ENCODE results near the gene FLYWCH2.

FLYWCH2 gene

DNA sequence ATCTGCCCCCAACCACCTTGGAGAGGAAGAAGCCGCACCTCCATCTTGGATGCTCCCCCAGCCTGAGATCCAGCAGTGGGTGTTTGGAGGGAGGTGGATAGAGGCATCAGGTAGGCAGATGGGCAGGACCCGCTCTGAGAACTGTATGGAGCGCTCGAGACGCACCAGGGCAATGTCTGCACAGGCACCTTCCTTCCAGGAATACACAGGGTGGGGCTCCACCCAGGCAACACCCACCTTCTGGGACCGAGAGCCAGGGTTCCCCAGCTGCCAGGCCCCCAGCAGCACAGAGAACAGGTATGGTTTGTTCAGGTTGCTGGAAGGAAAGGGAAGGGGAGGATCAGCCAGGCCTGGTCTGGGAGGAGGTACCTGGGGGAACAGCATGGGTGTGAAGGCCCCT is 27.5 kb upstream of the FLYWCH2 start:
- H3K36me3 ChIP-seq (ENCODE audit: control insufficient read depth, insufficient read depth, low read length), result no peaks in the 10 kb centered on the region
- 84 to 91% methylated on average over 4 to 5 of the region's 6 CpGs for WGBS, 2 experiments (ENCODE audit: insufficient coverage in 2 of 2)
- peaks cover 13% of the 10 kb centered on the region for H3K9me3 ChIP-seq (ENCODE audit: control insufficient read depth, low read length)
- no peak overlapping the region for H3K27ac ChIP-seq (ENCODE audit: low read depth, low read length, severe bottlenecking)
- no peak overlapping the region for H3K4me3 ChIP-seq (ENCODE audit: extremely low read depth, insufficient read depth, low read length, poor library complexity, severe bottlenecking)
- H3K4me1 ChIP-seq (ENCODE audit: control insufficient read depth, insufficient read depth, low read length, poor library complexity, severe bottlenecking), result no peaks in the 10 kb centered on the region

DNA sequence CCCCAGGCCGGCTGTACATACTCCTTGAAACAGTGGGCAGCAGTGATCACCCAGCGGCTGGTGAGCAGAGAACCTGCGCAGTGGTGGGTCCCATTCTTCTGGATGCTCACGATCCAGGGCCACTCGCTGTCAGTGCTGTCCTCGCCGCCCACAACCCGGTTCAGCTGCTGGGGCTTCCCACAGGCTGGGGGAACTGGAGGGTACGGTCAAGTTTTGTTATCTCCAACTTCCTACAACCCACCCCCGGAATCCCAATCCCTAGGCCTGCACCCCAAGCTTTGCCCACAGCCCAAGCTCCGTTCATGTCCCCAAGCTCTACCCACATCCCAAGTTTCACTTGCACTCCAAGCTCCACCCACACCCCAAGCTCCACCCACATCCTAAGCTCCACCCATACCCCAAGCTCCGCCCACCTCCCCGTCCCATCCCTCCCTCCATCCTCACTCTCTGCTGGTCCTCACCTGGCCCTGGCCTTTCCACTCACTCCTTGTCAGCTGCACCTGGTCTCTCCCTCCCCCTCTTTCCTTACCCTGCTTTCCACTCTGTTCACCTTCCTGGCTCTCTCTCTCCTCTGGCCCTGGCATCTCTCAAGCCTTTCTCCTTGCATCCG is 26.8 kb upstream of the FLYWCH2 start:
- H3K4me3 ChIP-seq (ENCODE audit: extremely low read depth, insufficient read depth, low read length, poor library complexity, severe bottlenecking), result no peak overlapping the region
- no peak overlapping the region for H3K27ac ChIP-seq (ENCODE audit: low read depth, low read length, severe bottlenecking)
- no peaks in the 10 kb centered on the region for H3K4me1 ChIP-seq (ENCODE audit: control insufficient read depth, insufficient read depth, low read length, poor library complexity, severe bottlenecking)
- no peaks in the 10 kb centered on the region for H3K36me3 ChIP-seq (ENCODE audit: control insufficient read depth, insufficient read depth, low read length)
- WGBS, 2 experiments (ENCODE audit: insufficient coverage in 2 of 2), result 85 to 93% methylated on average over 10 to 13 of the region's 14 CpGs
- H3K9me3 ChIP-seq (ENCODE audit: control insufficient read depth, low read length), result peaks cover 19% of the 10 kb centered on the region

DNA sequence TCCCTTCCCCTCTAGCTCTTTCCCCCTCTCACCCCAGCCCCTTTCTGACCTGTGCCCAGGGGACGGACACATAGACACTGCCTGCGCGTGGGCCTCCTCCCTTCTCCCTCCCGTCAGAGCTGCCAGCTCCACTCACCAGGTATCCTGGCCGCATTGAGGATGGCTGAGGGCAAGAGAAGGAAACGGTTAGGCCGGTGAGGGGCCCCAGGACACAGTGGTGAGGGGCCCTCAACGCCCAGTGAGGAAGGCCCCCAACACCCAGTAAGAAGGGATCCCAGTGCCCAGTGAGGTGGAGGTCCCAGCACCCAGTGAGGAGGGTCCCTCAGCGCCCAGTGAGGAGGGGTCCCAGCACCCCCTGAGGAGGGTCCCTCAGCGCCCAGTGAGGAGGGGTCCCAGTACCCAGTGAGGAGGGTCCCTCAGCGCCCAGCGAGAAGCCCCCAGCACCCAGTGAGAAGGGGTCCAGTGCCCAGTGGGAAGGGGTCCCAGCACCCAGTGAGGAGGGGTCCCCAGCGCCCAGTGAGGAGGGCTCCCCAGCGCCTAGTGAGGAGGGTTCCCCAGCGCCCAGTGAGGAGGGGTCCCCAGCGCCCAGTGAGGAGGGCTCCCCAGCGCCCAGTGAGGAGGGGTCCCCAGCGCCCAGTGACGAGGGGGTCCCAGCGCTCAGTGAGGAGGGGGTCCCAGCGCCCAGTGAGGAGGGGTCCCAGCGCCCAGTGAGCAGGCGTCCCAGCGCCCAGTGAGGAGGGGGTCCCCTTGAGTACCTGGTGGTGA is 26.1 kb upstream of the FLYWCH2 start:
- Histone ChIP-seq H3K9me3 (ENCODE audit: control insufficient read depth, low read length) (peaks cover 20% of the 10 kb centered on the region), H3K4me1 (ENCODE audit: control insufficient read depth, insufficient read depth, low read length, poor library complexity, severe bottlenecking) (no peaks in the 10 kb centered on the region), H3K36me3 (ENCODE audit: control insufficient read depth, insufficient read depth, low read length) (no peaks in the 10 kb centered on the region), H3K27ac (ENCODE audit: low read depth, low read length, severe bottlenecking) (no peak overlapping the region), H3K4me3 (ENCODE audit: extremely low read depth, insufficient read depth, low read length, poor library complexity, severe bottlenecking) (no peak overlapping the region)
- 82 to 91% methylated on average over 18 to 19 of the region's 24 CpGs for WGBS, 2 experiments (ENCODE audit: insufficient coverage in 2 of 2)

DNA sequence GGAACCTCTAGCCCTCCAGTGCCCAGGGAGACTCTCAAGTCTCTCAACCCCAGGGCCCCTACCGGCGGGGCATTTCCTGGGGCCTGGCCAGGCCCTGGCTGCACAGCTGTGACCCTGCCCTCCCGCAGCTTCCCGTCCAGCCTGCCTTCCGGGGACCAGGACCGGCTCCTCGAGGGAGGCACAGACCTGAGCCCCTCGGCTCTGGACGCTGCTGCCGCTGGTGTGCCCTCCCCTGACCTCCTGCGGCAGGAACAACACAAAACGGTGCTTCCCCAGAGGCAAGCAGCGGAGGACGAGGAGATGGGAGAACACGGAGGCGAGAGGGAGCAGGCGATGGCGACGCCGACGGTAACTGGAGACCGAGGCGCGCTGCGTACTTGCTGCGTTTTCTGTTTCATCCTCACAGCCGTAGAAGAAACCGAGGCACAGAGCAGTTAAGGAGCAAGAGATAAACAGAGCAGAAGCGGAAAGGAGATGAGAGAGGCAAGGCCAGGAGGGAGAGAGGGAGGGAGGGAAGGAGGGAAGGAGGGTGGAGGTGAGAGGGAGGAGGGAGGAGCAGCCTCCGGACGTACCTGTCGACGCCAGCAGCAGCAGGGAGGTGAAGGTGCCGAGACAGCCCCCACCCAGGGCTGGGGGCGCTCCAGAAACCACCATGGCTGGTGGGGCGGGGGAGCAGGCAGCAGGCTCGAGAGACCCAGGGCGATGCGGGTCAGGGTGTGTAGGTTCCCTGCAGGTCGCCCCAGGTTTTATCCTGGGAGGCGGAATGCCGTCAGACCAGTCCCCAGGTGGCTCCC is 25.4 kb upstream of the FLYWCH2 start, which contains the start of gene PRSS22:
TSS of gene PRSS22 (minus strand) at position 720 of the 794 bp plus-strand sequence. CDS start at position 654, 66 bp downstream.
- WGBS, 2 experiments (ENCODE audit: insufficient coverage in 2 of 2), result 11 to 12% methylated on average over 34 to 40 of the region's 42 CpGs
- Histone ChIP-seq H3K4me1 (ENCODE audit: control insufficient read depth, insufficient read depth, low read length, poor library complexity, severe bottlenecking) (no peaks in the 10 kb centered on the region), H3K4me3 (ENCODE audit: extremely low read depth, insufficient read depth, low read length, poor library complexity, severe bottlenecking) (no peak within 1 kb of the TSS)

DNA sequence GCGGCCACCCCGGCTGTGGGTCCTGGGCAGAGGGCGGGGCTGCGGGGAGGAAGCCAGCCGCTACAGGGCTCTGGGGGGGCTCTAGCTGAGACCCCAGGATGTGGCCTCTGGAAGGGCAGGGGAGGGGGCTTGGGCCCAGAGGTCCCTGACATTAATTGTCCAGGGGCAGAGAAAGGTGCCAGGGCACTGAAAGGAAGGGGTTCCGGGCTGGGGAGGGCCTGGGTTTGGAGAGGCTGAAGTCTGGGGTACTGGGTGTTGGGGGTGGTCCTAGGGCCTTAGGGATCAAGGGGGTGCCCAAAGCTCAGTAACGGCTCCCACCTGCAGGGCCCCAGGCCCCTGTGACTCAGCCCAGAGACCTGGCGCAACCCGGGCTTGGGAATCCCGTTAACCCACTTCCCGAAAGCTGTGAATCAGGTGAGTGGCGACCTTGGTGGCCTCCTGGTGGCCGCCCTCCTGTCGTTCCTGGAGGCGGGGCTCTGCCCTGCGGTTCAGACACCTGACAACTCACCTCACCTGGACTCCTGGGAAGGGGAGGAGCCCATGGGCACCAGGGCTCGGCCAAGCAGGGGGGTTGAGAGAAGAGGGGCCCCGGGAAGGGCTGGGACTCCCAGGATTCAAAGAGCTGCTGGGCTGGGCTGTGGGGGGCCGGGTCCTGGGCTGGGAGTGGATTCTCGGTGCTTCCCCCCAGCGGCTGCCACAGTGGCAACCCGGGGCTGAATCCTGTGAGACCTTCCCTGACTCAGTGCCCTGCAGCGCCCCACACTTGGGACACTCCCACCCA is 24.6 kb upstream of the FLYWCH2 start:
- Histone ChIP-seq H3K27ac (ENCODE audit: low read depth, low read length, severe bottlenecking) (no peak overlapping the region), H3K36me3 (ENCODE audit: control insufficient read depth, insufficient read depth, low read length) (no peaks in the 10 kb centered on the region), H3K4me1 (ENCODE audit: control insufficient read depth, insufficient read depth, low read length, poor library complexity, severe bottlenecking) (no peaks in the 10 kb centered on the region), H3K9me3 (ENCODE audit: control insufficient read depth, low read length) (peaks cover 20% of the 10 kb centered on the region), H3K4me3 (ENCODE audit: extremely low read depth, insufficient read depth, low read length, poor library complexity, severe bottlenecking) (no peak overlapping the region)
- WGBS, 2 experiments (ENCODE audit: insufficient coverage in 2 of 2), result 22 to 29% methylated on average over 12 to 20 of the region's 23 CpGs

More for the DNA sequence above, 25.4 kb upstream of the FLYWCH2 start, which contains the start of gene PRSS22:
- peaks cover 20% of the 10 kb centered on the region for H3K9me3 ChIP-seq (ENCODE audit: control insufficient read depth, low read length)
- no peak within 1 kb of the TSS for H3K27ac ChIP-seq (ENCODE audit: low read depth, low read length, severe bottlenecking)
- no peaks in the 10 kb centered on the region for H3K36me3 ChIP-seq (ENCODE audit: control insufficient read depth, insufficient read depth, low read length)

DNA sequence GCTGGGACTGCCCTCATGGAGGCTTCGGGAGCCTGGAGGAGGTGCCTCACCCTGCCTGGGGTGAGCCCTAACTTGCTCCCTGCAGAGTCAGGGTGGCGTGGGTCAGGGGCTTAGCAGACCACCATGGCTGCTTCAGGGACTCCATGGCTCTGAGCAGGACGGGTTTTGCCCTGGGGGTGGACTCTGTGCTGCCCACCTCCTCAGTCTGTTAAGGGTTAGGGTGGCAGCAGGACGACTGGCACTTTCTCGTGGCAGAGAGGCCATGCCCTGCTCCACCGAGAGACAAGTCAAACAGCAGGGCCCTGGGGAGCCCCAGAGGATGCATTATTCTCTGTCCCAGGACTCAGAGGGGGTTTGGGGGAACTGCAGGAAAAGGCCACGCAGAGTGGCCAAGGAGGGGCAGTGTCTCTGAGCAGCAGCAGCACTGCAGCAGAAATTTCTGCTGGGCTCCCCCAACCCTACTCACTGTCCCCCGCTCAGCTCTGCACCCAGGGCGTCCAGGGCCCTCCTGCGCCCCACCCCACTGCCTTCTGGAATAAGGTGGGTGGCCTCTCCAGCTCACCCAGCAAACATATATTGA is 23.2 kb upstream of the FLYWCH2 start:
- Histone ChIP-seq H3K36me3 (ENCODE audit: control insufficient read depth, insufficient read depth, low read length) (no peaks in the 10 kb centered on the region), H3K4me3 (ENCODE audit: extremely low read depth, insufficient read depth, low read length, poor library complexity, severe bottlenecking) (no peak overlapping the region), H3K27ac (ENCODE audit: low read depth, low read length, severe bottlenecking) (no peak overlapping the region), H3K4me1 (ENCODE audit: control insufficient read depth, insufficient read depth, low read length, poor library complexity, severe bottlenecking) (no peaks in the 10 kb centered on the region), H3K9me3 (ENCODE audit: control insufficient read depth, low read length) (peaks cover 13% of the 10 kb centered on the region)
- WGBS, 2 experiments (ENCODE audit: insufficient coverage in 2 of 2), result 70 to 72% methylated on average over 9 to 10 of the region's 10 CpGs

DNA sequence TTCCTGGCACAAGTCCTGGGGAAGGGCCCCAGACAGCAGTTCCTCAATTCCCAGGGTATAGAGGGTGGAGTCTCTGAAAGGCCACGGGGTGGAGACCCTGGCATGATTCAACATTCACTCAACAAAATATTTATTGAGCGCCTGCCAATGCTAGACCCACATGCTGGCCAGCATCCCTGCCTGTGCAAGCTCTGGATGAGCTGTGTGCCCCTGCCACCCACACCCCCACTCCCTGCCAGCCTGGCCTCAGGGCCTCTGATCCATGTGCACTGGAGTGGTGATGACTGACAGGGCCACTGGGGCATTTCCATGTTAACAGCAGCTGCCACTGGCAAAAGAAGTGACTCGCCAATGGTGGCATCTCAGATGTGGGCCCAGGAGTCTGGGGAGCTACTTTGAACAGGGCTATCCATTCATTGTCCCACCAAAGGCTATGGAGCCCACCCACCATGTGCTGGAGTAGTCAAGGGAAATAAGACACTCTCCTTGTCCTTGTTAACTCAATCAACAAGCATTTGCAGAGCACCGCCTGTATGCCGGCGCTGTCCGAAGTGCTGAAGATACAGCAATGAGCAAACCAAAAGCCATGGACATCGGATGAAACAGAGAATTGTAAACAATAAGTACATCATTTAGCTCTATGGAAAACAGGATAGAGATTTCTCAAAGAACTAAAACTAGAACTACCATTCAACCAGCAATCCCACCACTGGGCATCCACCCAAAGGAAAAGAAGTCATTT is 22.0 kb upstream of the FLYWCH2 start:
- WGBS, 2 experiments (ENCODE audit: insufficient coverage in 2 of 2), result 75 to 90% methylated on average over 2 to 7 of the region's 8 CpGs
- H3K9me3 ChIP-seq (ENCODE audit: control insufficient read depth, low read length), result peaks cover 12% of the 10 kb centered on the region
- no peaks in the 10 kb centered on the region for H3K36me3 ChIP-seq (ENCODE audit: control insufficient read depth, insufficient read depth, low read length)
- H3K4me3 ChIP-seq (ENCODE audit: extremely low read depth, insufficient read depth, low read length, poor library complexity, severe bottlenecking), result no peak overlapping the region
- H3K4me1 ChIP-seq (ENCODE audit: control insufficient read depth, insufficient read depth, low read length, poor library complexity, severe bottlenecking), result no peaks in the 10 kb centered on the region
- H3K27ac ChIP-seq (ENCODE audit: low read depth, low read length, severe bottlenecking), result no peak overlapping the region

DNA sequence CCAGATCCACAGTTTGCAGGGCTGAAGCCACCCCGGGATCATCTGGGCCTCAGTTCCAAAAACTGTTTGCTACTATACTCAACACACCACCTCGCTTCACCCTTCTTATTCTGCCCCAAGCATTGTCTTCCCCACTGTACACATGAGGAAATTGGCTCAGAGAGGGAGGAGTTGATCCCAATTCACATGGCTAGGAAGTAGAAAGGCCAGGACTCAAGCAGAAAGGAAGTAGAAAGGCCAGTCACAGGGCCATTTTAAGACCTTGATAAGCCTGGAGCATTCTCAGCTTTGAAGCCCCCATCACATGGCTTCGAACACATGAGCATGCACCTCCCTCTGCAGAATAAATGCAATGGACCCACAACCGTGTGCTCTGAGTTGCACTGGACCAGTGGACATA is 17.4 kb upstream of the FLYWCH2 start:
- WGBS, 2 experiments (ENCODE audit: insufficient coverage in 2 of 2), result 65 to 82% methylated on average over 2 to 3 of the region's 4 CpGs
- Histone ChIP-seq H3K9me3 (ENCODE audit: control insufficient read depth, low read length) (peaks cover 6% of the 10 kb centered on the region), H3K4me3 (ENCODE audit: extremely low read depth, insufficient read depth, low read length, poor library complexity, severe bottlenecking) (no peak overlapping the region), H3K27ac (ENCODE audit: low read depth, low read length, severe bottlenecking) (no peak overlapping the region), H3K36me3 (ENCODE audit: control insufficient read depth, insufficient read depth, low read length) (no peaks in the 10 kb centered on the region), H3K4me1 (ENCODE audit: control insufficient read depth, insufficient read depth, low read length, poor library complexity, severe bottlenecking) (peaks cover 5% of the 10 kb centered on the region)

DNA sequence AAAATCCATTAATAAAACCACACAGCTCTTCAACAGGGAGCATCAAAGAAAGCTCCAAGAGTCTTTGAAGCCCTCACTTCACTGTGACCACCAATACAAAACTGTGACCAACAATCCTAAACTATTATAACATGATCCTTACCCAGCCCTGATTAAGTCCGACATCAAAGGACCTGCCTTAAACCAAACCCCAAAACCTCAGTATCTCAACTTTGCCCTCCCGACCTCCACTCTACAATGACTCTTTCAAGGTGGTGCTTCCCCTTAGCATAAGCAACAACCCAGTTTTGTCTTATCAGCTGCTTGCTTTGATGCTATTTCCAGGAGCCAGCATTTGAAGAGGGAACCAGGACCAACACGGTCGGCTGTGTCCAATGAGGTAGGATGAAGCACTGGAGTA is 16.6 kb upstream of the FLYWCH2 start:
- peaks cover 5% of the 10 kb centered on the region for H3K4me1 ChIP-seq (ENCODE audit: control insufficient read depth, insufficient read depth, low read length, poor library complexity, severe bottlenecking)
- H3K27ac ChIP-seq (ENCODE audit: low read depth, low read length, severe bottlenecking), result no peak overlapping the region
- H3K36me3 ChIP-seq (ENCODE audit: control insufficient read depth, insufficient read depth, low read length), result no peaks in the 10 kb centered on the region
- WGBS, 2 experiments (ENCODE audit: insufficient coverage in 2 of 2), result 59 to 60% methylated on average over 3 of the region's 4 CpGs
- no peak overlapping the region for H3K4me3 ChIP-seq (ENCODE audit: extremely low read depth, insufficient read depth, low read length, poor library complexity, severe bottlenecking)
- no peaks in the 10 kb centered on the region for H3K9me3 ChIP-seq (ENCODE audit: control insufficient read depth, low read length)

Data from mesodermal cell (in vitro differentiated cells).